Gastroesophageal sphincter (tissue), 4 donors: Measurements from ENCODE around the gene KCND3. TPM values are rescaled to one million over a fixed set of nuclear protein-coding genes. Genes with fewer than 3 reads are reported as not detected.

Experiments used
- ATAC-seq: fragments of 150-250 bp; one replicate; pipeline ENCODE4 v1.9.1; 2016; ENCODE audit warnings: mild to moderate bottlenecking, moderate library complexity
- H3K27ac ChIP-seq, 4 donors: fragments of 200-600 bp; sonication (generic) in 3 of 4; 1 replicate in 3 of 4; 2 replicates in 1 of 4; pipeline ENCODE4 v1.5.1; 2016 to 2019
- H3K27me3 ChIP-seq: fragments of 200-600 bp; sonication (generic); one replicate; pipeline ENCODE4 v1.5.1; 2019
- H3K36me3 ChIP-seq, 2 donors: fragments of 200-600 bp; sonication (generic); one replicate each; pipeline ENCODE4 v1.5.1; 2019; ENCODE audit warnings: control low read depth in 1 of 2
- H3K4me1 ChIP-seq, 3 donors: fragments of 200-600 bp; sonication (generic); 1 replicate in 2 of 3; 2 replicates in 1 of 3; pipeline ENCODE4 v1.5.1; 2016 to 2019; ENCODE audit warnings: control low read depth in 2 of 3
- H3K4me3 ChIP-seq, 2 donors: fragments of 200-600 bp; sonication (generic); one replicate each; pipeline ENCODE4 v1.5.1; 2019; ENCODE audit warnings: mild to moderate bottlenecking in 1 of 2, moderate library complexity in 1 of 2
- H3K9me3 ChIP-seq, 3 donors: fragments of 200-600 bp; sonication (generic); one replicate each; pipeline ENCODE4 v1.5.1; 2017 to 2019; ENCODE audit warnings: control low read depth in 2 of 3
- EP300 ChIP-seq: sonication (generic); formaldehyde crosslinking; IDR thresholded peaks from one replicate; pipeline ENCODE4 v1.6.1; 2017; ENCODE audit warnings: antibody characterized with exemption, mild to moderate bottlenecking
- POLR2A ChIP-seq, 2 donors: fragments of 450-650 bp; IDR thresholded peaks; one replicate each; pipeline ENCODE4 v1.6.1; 2017; ENCODE audit warnings: antibody characterized with exemption in 2 of 2, mild to moderate bottlenecking in 2 of 2, moderate library complexity in 1 of 2
- POLR2AphosphoS5 ChIP-seq: sonication (generic); formaldehyde crosslinking; IDR thresholded peaks from one replicate; pipeline ENCODE4 v1.6.1; 2017; ENCODE audit warnings: antibody characterized with exemption
- WGBS, 2 donors: methylation state at CpG; one replicate each; pipeline ENCODE4 v1.1.5; 2018; ENCODE audit warnings: low coverage in 1 of 2; 5-methylcytosine and 5-hydroxymethylcytosine counted together
- total RNA-seq, 4 donors: library from RNA; depleted of rRNA; stranded (reverse); fragments of >200 nt; gene quantifications; one replicate each; pipeline ENCODE4 v1.1.0, GENCODE V29; 2016
- TF ChIP-seq, protein P1 (sequence below), 4 experiments: fragments of 200-600 bp in 2 of 4; fragments of 450-650 bp in 2 of 4; sonication (generic) in 1 of 4; IDR thresholded peaks; one replicate each; pipeline ENCODE4 v1.5.1; 2017 to 2019; ENCODE audit warnings: antibody characterized with exemption in 4 of 4, mild to moderate bottlenecking in 2 of 4, moderate library complexity in 2 of 4

KCND3 gene
- total RNA-seq, 4 donors from 2014 or later: 36.2 to 58.7 (median 57.4) TPM

GRCh38 chr1:111841189-111841588, 148.3 kb downstream of the KCND3 start:
- no peaks in the 10 kb centered on the region for H3K36me3 ChIP-seq
- 88 to 90% methylated on average over 7 of the region's 7 CpGs for WGBS, 2 donors
- H3K27me3 ChIP-seq: no peaks in the 10 kb centered on the region
- H3K4me3 ChIP-seq: no peak overlapping the region
- H3K9me3 ChIP-seq: no peaks in the 10 kb centered on the region
- peaks cover 0 to 4% (median 0%) of the 10 kb centered on the region in 3 donors for H3K4me1 ChIP-seq
- H3K27ac ChIP-seq: no peak overlapping the region
- ATAC-seq: no peak
- TF ChIP-seq EP300: no peak
- TF ChIP-seq POLR2A (IDR thresholded peaks at IDR 0.05): no peak
- TF ChIP-seq, protein P1, sequence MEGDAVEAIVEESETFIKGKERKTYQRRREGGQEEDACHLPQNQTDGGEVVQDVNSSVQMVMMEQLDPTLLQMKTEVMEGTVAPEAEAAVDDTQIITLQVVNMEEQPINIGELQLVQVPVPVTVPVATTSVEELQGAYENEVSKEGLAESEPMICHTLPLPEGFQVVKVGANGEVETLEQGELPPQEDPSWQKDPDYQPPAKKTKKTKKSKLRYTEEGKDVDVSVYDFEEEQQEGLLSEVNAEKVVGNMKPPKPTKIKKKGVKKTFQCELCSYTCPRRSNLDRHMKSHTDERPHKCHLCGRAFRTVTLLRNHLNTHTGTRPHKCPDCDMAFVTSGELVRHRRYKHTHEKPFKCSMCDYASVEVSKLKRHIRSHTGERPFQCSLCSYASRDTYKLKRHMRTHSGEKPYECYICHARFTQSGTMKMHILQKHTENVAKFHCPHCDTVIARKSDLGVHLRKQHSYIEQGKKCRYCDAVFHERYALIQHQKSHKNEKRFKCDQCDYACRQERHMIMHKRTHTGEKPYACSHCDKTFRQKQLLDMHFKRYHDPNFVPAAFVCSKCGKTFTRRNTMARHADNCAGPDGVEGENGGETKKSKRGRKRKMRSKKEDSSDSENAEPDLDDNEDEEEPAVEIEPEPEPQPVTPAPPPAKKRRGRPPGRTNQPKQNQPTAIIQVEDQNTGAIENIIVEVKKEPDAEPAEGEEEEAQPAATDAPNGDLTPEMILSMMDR (IDR thresholded peaks at IDR 0.05): no peak

GRCh38 chr1:111837393-111837792, 152.1 kb downstream of the KCND3 start:
- H3K27ac ChIP-seq: no peak overlapping the region
- no peaks in the 10 kb centered on the region for H3K27me3 ChIP-seq
- 61 to 72% methylated on average over 3 to 4 of the region's 7 CpGs for whole genome bisulfite sequencing, 2 donors
- TF ChIP-seq POLR2AphosphoS5 (no peak), EP300 (no peak), POLR2A (IDR thresholded peaks at IDR 0.05) (no peak)
- TF ChIP-seq, protein P1 (IDR thresholded peaks at IDR 0.05): no peak
- H3K4me3 ChIP-seq: no peak overlapping the region
- no peaks in the 10 kb centered on the region for H3K9me3 ChIP-seq
- no peaks in the 10 kb centered on the region for H3K4me1 ChIP-seq
- ATAC-seq: no peak
- no peaks in the 10 kb centered on the region for H3K36me3 ChIP-seq

GRCh38 chr1:111836111-111836510, 153.4 kb downstream of the KCND3 start:
- H3K27ac ChIP-seq: no peak overlapping the region
- H3K9me3 ChIP-seq: no peaks in the 10 kb centered on the region
- H3K36me3 ChIP-seq: no peaks in the 10 kb centered on the region
- no peaks in the 10 kb centered on the region for H3K27me3 ChIP-seq
- no peak overlapping the region for H3K4me3 ChIP-seq
- WGBS, 2 donors: 99 to 100% methylated on average over 6 to 7 of the region's 7 CpGs
- TF ChIP-seq EP300 (no peak), POLR2AphosphoS5 (no peak), POLR2A (IDR thresholded peaks at IDR 0.05) (no peak)
- TF ChIP-seq, protein P1 (IDR thresholded peaks at IDR 0.05): no peak
- ATAC-seq: no peak
- H3K4me1 ChIP-seq: no peaks in the 10 kb centered on the region

DNA sequence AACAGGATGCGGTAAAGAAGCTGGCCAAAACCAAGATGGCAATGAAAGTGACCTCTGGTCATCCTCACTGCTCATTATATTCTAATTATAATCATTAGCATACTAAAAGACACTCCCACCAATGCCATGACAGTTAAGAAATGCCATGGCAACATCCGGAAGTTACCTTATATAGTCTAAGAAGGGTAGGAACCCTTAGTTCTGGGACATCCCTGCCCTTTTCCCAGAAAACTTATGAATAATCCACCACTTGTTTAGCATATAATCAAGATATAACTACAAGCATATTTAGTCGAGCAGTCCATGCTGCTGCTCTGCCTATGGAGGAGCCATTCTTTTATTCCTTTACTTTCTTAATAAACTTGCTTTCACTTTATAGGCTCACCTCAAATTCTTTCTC, 154.0 kb downstream of the KCND3 start:
- no peak for ATAC-seq

DNA sequence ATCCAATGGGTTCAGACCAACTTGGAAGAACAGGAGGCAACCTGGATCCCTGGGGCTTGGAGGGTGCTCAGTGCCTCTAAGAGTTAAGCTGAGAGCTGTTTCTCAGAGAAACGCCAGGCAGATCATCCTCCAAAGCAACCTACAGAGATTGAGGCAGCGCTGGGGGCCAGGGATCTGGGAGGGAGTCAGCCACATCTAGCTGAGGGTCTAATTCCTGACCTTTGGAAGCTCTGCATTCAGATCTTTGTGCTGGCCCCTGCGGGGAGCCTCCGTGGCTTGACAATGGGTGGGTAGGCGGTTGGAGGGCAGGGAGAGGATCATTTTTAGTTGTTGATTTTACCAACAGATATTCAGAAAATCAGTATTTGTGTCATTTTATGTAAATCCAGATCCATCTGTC, 154.5 kb downstream of the KCND3 start:
- TF ChIP-seq, protein P1 (IDR thresholded peaks at IDR 0.05): no peak
- TF ChIP-seq POLR2AphosphoS5: no peak
- no peak for TF ChIP-seq POLR2A (IDR thresholded peaks at IDR 0.05)
- TF ChIP-seq EP300: no peak
- ATAC-seq: no peak
- Histone ChIP-seq H3K27me3 (no peaks in the 10 kb centered on the region), H3K36me3 (no peaks in the 10 kb centered on the region), H3K4me3 (no peak overlapping the region), H3K27ac (no peak overlapping the region), H3K4me1 (no peaks in the 10 kb centered on the region), H3K9me3 (no peaks in the 10 kb centered on the region)
- WGBS, 2 donors: 82% methylated on average over 3 of the region's 5 CpGs; no CpG with 5 or more reads in 1 of the 2 donors

More for the DNA sequence above, 154.0 kb downstream of the KCND3 start:
- H3K27me3 ChIP-seq: no peaks in the 10 kb centered on the region
- TF ChIP-seq POLR2A (IDR thresholded peaks at IDR 0.05) (no peak), POLR2AphosphoS5 (no peak), EP300 (no peak)
- TF ChIP-seq, protein P1 (IDR thresholded peaks at IDR 0.05): no peak
- no peak overlapping the region for H3K27ac ChIP-seq
- no peak overlapping the region for H3K4me3 ChIP-seq
- H3K9me3 ChIP-seq: no peaks in the 10 kb centered on the region
- 83 to 90% methylated on average over 3 of the region's 3 CpGs for WGBS, 2 donors
- no peaks in the 10 kb centered on the region for H3K4me1 ChIP-seq
- no peaks in the 10 kb centered on the region for H3K36me3 ChIP-seq
